Inflammatory macrophage treated with lipopolysaccharide for 1 hour (primary cell): ENCODE measurements around the gene MAP2K6.

Experiments
- DNase-seq, 2 donors: peaks; one replicate each; pipeline ENCODE4 v3.0.0-alpha.2; 2020 to 2022

The MAP2K6 gene

GRCh38 chr17:69427486-69428197 is 13.1 kb downstream of the MAP2K6 start:
- no peak for DNase-seq

- DNase-seq: peak; percentile 81 to 86
These were observed 13.9 kb downstream of the MAP2K6 start for GRCh38 chr17:69428252-69428980.

GRCh38 chr17:69430488-69430887 is 16.0 kb downstream of the MAP2K6 start:
- DNase-seq: peak in 1 of 2 donors; percentile 5

- DNase-seq: no peak
These were observed 17.3 kb downstream of the MAP2K6 start for GRCh38 chr17:69431835-69432234.

- no peak for DNase-seq
These were observed 18.6 kb downstream of the MAP2K6 start for GRCh38 chr17:69433093-69433492.

GRCh38 chr17:69434164-69434579 is 19.7 kb downstream of the MAP2K6 start:
- DNase-seq: no peak

- no peak for DNase-seq
These were observed 21.6 kb downstream of the MAP2K6 start for GRCh38 chr17:69435971-69436696.

- DNase-seq: no peak
These were observed 23.0 kb downstream of the MAP2K6 start for GRCh38 chr17:69437475-69437874.

GRCh38 chr17:69438776-69439175 is 24.3 kb downstream of the MAP2K6 start:
- no peak for DNase-seq

GRCh38 chr17:69441179-69441578 is 26.7 kb downstream of the MAP2K6 start:
- no peak for DNase-seq

GRCh38 chr17:69443138-69443537 is 28.6 kb downstream of the MAP2K6 start:
- no peak for DNase-seq

- DNase-seq: no peak
These were observed 29.5 kb downstream of the MAP2K6 start for GRCh38 chr17:69444023-69444422.

- peak in 1 of 2 donors; percentile 25 for DNase-seq
These were observed 30.6 kb downstream of the MAP2K6 start for GRCh38 chr17:69445132-69445531.

- DNase-seq: no peak
These were observed 33.2 kb downstream of the MAP2K6 start for GRCh38 chr17:69447726-69448125.

- DNase-seq: no peak
These were observed 34.1 kb downstream of the MAP2K6 start for GRCh38 chr17:69448431-69449102.

GRCh38 chr17:69450131-69450530 is 35.6 kb downstream of the MAP2K6 start:
- DNase-seq: no peak

- DNase-seq: no peak
These were observed 36.4 kb downstream of the MAP2K6 start for GRCh38 chr17:69450918-69451317.

GRCh38 chr17:69451416-69452394 is 37.2 kb downstream of the MAP2K6 start:
- DNase-seq: no peak

GRCh38 chr17:69452664-69453260 is 38.3 kb downstream of the MAP2K6 start:
- DNase-seq: no peak

- no peak for DNase-seq
These were observed 39.6 kb downstream of the MAP2K6 start for GRCh38 chr17:69454051-69454450.

GRCh38 chr17:69455040-69455439 is 40.5 kb downstream of the MAP2K6 start:
- DNase-seq: no peak
